Thyroid gland (tissue), 4 donors: ENCODE data around the gene FRMD4A. TPM values are rescaled to one million over a fixed set of nuclear protein-coding genes. Genes with fewer than 3 reads are reported as not detected.

Experiments
- DNase-seq, 2 donors: peaks; one replicate each; pipeline ENCODE4 v3.0.0-alpha.2; 2019
- H3K27ac ChIP-seq, 3 donors: fragments of 200-600 bp; sonication (generic); 1 replicate in 2 of 3; 2 replicates in 1 of 3; pipeline ENCODE4 v1.5.1; 2016 to 2019; ENCODE audit warnings: mild to moderate bottlenecking in 1 of 3, moderate library complexity in 1 of 3
- H3K27me3 ChIP-seq: fragments of 200-600 bp; sonication (generic); one replicate; pipeline ENCODE4 v1.5.1; 2019
- H3K36me3 ChIP-seq, 2 donors: fragments of 200-600 bp; sonication (generic); one replicate each; pipeline ENCODE4 v1.5.1; 2016 to 2019
- H3K4me1 ChIP-seq, 2 donors: fragments of 200-600 bp; sonication (generic); one replicate each; pipeline ENCODE4 v1.5.1; 2017 to 2019
- H3K4me3 ChIP-seq, 3 donors: fragments of 200-600 bp; sonication (generic); replicated peaks in 1 of 3; 1 replicate in 2 of 3; 2 replicates in 1 of 3; pipeline ENCODE4 v1.5.1; 2016; ENCODE audit warnings: mild to moderate bottlenecking in 1 of 3
- H3K9me3 ChIP-seq: fragments of 200-600 bp; sonication (generic); one replicate; pipeline ENCODE4 v1.5.1; 2017
- CTCF ChIP-seq, 6 experiments: fragments of 200-600 bp in 3 of 6; fragments of 450-650 bp in 3 of 6; sonication (generic) in 3 of 6; IDR thresholded peaks; one replicate each; pipeline ENCODE4 v1.5.1; 2016 to 2019; ENCODE audit warnings: antibody characterized with exemption in 6 of 6, mild to moderate bottlenecking in 2 of 6, inconsistent platforms in 1 of 6, moderate library complexity in 1 of 6
- POLR2A ChIP-seq, 2 donors: fragments of 450-650 bp; IDR thresholded peaks; one replicate each; pipeline ENCODE4 v1.6.1; 2017; ENCODE audit warnings: antibody characterized with exemption in 2 of 2, mild to moderate bottlenecking in 2 of 2, moderate library complexity in 1 of 2
- WGBS, 2 donors: methylation state at CpG; one replicate each; pipeline ENCODE4 v1.1.5; 2017; 5-methylcytosine and 5-hydroxymethylcytosine counted together
- intact Hi-C: fragments of 100-400 bp; cut with DNase I; formaldehyde crosslinking; loops from one replicate; pipeline ENCODE4 v1.15.1; 2023
- total RNA-seq, 4 donors: library from RNA; depleted of rRNA; stranded (reverse); fragments of >200 nt; gene quantifications; one replicate each; pipeline ENCODE4 v1.2.3, GENCODE V29; 2016

FRMD4A gene
- total RNA-seq, 4 donors from 2014 or later = 10.6 to 18.6 (median 16.3) TPM

DNA sequence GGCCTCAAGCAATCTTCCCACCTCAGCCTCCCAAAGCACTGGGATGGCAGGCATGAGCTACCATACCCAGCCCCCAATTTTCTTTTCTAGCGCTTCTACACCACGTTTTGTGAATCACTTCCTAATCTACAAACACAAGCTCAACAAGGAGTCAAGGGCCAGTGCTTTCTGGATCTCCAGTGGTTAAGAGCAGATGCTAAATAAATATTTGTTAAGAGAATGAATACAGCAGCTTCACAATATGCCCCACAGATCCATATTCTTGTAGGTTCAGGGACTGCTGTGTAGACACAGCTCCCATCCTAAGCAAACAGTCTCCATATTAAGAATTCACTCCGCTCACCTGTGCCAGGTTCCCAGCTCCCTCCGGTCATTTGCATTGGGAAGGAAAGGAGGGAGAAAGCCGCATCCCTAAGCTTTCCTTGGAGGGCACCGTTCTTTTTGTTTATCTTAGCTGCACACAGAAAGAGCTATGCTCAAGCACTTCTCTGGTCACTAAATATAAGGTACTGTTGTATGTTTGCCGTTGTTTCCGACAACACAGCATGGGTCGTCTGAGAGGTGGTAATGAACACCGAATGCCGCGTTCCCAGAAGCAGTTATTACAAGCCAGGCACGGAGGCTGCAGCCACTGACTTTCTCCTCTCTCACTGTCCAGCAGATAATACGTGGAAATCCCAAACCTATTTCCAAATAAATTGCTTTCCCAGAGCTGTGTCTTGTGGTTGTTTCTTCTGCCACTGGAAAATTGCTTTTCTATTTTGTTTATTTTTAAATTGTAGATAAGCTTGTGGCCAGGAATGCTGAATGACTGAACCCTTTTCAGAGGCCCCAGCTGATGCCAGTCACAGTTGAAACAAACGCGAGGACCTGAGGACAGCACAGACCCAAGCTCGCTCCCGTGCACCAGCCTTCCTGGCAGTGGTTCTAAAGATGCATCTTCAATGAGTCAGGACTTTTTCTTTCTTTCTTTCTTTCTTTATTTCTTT is 526.9 kb downstream of the FRMD4A start:
- TF ChIP-seq POLR2A (IDR thresholded peaks at IDR 0.05) (peak in 1 of 2 donors; percentile 35), CTCF (IDR thresholded peaks at IDR 0.05) (no peak)

GRCh38 chr10:13801907-13802288 is 528.8 kb downstream of the FRMD4A start:
- no peaks in the 10 kb centered on the region for H3K36me3 ChIP-seq
- no peak overlapping the region for H3K4me3 ChIP-seq
- H3K4me1 ChIP-seq = peaks cover 11 to 47% of the 10 kb centered on the region in 2 donors
- no peaks in the 10 kb centered on the region for H3K27me3 ChIP-seq
- intact Hi-C loops = no loop called here
- 89 to 94% methylated on average over 2 of the region's 2 CpGs for WGBS, 2 donors
- no peak overlapping the region for H3K27ac ChIP-seq
- no peak for TF ChIP-seq POLR2A (IDR thresholded peaks at IDR 0.05)
- no peak for TF ChIP-seq CTCF (IDR thresholded peaks at IDR 0.05)
- DNase-seq = no peak
- no peaks in the 10 kb centered on the region for H3K9me3 ChIP-seq

More for the DNA sequence above, 526.9 kb downstream of the FRMD4A start:
- Histone ChIP-seq H3K27me3 (no peaks in the 10 kb centered on the region), H3K4me1 (peaks cover 24 to 60% of the 10 kb centered on the region in 2 donors), H3K27ac (peak overlapping the region; percentile 16 to 76 (median 40)), H3K36me3 (no peaks in the 10 kb centered on the region), H3K4me3 (no peak overlapping the region), H3K9me3 (no peaks in the 10 kb centered on the region)
- intact Hi-C loops = no loop called here
- peak; percentile 63 to 72 for DNase-seq
- 31 to 44% methylated on average over 18 of the region's 18 CpGs for WGBS, 2 donors

- no peak for DNase-seq
- Histone ChIP-seq H3K27me3 (no peaks in the 10 kb centered on the region), H3K27ac (no peak overlapping the region), H3K4me3 (no peak overlapping the region), H3K4me1 (peaks cover 11 to 44% of the 10 kb centered on the region in 2 donors), H3K9me3 (no peaks in the 10 kb centered on the region), H3K36me3 (no peaks in the 10 kb centered on the region)
- 82 to 89% methylated on average over 8 of the region's 8 CpGs for WGBS, 2 donors
- TF ChIP-seq CTCF (IDR thresholded peaks at IDR 0.05) = no peak
- intact Hi-C loops = no loop called here
Measured at GRCh38 chr10:13801156-13801906, 529.4 kb downstream of the FRMD4A start.

- Histone ChIP-seq H3K9me3 (no peaks in the 10 kb centered on the region), H3K27ac (no peak overlapping the region), H3K27me3 (no peaks in the 10 kb centered on the region), H3K4me3 (no peak overlapping the region), H3K4me1 (peaks cover 0 to 12% of the 10 kb centered on the region in 2 donors), H3K36me3 (no peaks in the 10 kb centered on the region)
- 93 to 95% methylated on average over 8 to 9 of the region's 9 CpGs for WGBS, 2 donors
- DNase-seq = no peak
- TF ChIP-seq POLR2A (IDR thresholded peaks at IDR 0.05) (no peak), CTCF (IDR thresholded peaks at IDR 0.05) (no peak)
- intact Hi-C loops = loop anchor here (10.0 kb wide), 1 partner anchor 158 kb away; no protein-coding TSS in a partner anchor
Measured at GRCh38 chr10:13797164-13797563, 533.6 kb downstream of the FRMD4A start.
